Skin of body (tissue), 2 donors: ENCODE results near the gene PRPF8. TPM values are rescaled to one million over a fixed set of nuclear protein-coding genes. Genes with fewer than 3 reads are reported as not detected.

Source experiments
- DNase-seq: peaks from one replicate; lab custom pipeline; 2025; lab: John Stamatoyannopoulos, UW
- total RNA-seq: library from RNA; depleted of rRNA; stranded (reverse); fragments of >200 nt; gene quantifications from one replicate; pipeline ENCODE4 v1.2.3, GENCODE V29; 2014

PRPF8 gene
- total RNA-seq, 1 donor from 2014 or later: 138 TPM

DNA sequence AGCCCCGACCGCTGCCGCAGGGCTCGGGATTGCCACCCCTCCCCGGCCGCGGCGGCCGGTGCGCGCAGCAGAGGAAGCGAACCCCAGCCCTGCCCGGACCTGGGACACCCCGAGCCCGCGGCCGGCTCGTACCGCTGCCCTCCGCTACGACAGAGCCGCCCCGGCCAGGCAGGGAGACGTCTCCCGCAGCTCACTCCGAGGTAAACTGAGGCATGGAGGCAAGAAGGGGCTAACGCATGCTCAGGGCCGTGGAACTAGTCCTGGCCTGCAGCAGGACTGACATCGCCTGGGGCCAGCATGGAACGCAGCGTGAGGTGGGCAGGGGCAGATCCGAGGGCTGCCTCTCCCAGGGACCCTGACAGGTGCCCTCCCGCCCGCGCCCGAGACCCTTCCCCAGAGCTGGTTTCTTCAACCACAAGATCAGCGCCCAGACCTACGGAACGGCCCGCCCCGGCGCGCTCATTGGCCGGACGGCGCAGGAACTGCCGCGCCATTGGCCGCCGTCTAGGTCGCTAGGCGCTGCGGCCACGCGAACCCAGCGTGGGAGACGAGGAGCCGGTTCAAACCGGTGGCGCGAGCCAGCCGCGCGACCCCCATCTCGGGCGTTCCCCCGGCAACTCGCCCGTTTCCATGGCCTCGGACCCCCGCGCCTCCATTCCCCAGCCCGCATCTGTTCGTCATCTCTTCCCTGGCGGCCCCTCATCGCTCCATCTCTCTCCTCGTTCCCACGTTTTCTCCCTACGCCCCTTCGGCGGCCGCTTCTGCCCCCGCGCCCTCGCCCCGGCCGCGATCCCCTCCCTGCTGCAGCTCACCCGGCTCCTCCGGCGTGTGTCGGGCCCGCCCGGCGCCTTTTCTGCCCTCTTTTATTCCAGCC lies 56.4 kb downstream of the PRPF8 start, which contains the start of gene SLC43A2:
Gene SLC43A2, minus strand, starts transcription at position 853 of the 874 bp plus-strand sequence. CDS start 960 bp downstream, outside the sequence.
- peak; percentile 40 for DNase-seq

DNA sequence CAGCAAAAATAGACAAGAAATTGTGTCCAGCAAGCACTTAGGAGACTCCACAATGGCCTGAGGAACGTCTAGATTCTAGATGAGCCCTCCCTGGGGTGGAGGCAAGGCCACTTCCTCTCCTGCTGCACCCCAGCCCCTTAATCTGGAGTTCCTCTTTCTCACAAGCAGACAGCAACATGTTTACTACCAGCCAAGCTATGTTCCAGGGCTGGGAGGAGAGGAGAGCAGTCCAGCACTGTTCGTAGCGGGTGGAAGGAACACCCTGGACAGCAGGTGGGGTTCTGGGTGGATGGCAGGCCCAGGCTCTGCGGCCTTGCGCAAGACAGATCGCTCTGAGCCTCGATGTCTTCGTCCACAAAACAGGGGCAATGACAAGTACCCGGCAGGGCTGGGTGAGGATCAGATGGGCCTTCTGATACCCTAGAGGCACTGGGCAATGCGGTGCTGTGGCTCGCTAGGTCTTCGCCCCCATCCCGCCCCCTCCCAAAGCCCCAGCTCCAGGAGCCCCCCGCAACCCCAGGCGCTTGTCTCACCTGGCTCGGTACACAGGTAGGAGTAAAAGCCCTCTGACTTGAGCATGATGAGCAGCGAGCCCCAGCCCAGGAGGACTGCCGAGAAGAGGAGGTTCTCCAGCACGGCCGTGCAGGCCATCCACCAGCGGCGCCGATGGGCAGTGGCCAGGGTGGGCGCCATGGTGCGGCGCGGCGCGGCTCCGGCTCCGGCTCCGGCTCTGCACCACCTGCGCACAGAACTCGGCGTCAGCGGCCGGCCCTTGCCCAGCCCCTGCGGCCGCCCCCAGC lies 57.3 kb downstream of the PRPF8 start:
- no peak for DNase-seq

GRCh38 chr17:1626333-1626732 lies 58.3 kb downstream of the PRPF8 start:
- DNase-seq: no peak

- DNase-seq: no peak
Measured at GRCh38 chr17:1625581-1625980, 59.1 kb downstream of the PRPF8 start.

DNA sequence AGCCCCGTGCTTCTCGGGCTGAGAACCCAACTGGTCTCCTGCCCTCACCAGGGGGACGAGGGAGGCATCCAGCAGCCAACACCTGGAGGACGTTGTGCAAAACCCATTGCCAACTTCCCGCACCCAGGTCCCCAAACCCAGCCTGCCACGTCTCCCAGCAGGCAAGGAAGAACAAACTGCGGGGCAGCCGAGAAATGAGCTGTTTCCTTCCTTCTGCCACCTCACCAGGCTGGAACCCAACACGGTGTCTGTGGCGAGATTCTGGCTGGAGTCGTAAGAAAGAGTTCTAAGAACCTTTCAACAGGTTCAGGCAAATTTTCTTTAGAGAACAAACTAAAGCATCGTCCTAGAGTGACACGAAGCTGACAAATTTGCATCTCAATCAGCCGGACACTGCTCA lies 59.6 kb downstream of the PRPF8 start:
- no peak for DNase-seq

DNA sequence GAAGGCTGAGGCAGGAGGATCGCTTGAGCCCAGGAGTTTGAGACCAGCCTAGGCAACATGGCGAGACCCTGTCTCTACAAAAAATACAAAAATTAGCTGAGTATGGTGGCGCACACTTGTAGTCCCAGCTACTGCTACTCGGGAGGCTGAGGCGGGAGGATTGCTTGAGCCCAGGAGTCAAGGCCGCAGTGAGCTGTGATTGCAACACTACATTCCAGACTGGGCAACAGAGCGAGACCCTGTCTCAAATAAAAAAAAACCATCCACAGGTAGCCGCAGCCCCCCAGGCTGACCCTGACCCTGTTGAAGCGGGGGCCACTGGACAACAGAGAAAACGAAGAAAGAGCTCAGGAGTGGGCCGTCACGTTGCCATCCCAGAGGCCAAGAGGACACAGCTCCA lies 60.0 kb downstream of the PRPF8 start:
- no peak for DNase-seq

DNA sequence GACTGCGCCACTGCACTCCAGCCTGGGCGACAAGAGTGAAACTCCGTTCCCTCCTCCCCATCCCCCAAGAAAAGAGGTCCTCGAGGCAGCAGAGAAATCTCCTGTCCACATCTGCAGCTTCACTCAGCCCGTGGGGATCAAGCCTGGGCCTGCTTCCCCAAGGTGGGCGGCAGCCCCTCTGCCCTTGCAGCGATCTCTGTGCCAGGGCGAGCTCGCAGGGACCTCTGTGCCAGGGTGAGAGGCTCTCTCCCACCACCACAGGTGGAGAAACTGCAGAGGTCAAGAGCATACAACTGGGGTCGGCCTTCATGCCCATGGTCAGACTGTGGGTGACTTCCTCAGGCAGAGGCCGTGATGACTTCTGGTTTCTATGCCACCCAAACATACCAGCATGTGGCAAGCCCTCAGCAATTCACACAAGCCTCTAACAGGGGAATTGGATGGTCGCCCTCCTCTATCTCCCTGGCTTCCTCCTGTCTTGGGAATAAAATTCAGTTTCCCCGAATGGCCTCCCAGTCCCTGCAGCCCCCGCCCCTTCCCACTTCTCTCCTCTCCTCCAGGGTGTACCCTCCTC lies 61.5 kb downstream of the PRPF8 start:
- DNase-seq: no peak

DNA sequence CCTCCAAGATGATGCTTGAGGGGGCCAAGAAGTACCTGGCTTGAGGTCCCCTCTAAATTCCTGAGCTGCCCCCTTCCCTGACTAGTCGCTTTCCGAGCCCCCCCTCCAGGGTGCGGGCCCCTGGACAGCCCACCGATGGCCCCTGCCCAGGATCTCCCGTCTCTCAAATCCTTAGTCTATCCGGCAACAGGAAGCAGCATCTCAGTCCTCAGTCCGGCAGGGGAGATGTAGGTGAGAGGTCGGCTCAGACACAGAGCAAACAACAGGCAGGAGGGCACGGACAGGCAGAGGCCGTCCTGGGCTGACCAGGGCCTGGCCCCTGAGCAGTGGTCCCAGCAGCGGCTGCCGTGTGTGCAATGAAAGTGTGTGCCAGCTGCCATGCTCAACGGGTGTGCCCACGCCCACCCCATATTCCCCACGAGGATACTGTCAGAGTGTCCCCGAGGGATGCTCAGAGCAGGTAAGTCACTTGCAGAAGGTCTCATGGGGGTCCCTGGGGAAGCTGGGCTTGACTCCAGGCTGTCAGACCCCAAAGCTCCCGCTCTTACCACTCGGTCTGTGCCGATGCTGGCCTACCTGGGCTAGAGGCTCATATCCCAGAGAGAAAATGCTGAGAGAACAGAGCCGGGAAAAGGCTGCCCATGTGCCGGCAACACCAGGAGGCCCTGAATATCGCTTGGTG lies 63.3 kb downstream of the PRPF8 start:
- no peak for DNase-seq

- no peak for DNase-seq
Measured at GRCh38 chr17:1620486-1620885, 64.2 kb downstream of the PRPF8 start.

DNA sequence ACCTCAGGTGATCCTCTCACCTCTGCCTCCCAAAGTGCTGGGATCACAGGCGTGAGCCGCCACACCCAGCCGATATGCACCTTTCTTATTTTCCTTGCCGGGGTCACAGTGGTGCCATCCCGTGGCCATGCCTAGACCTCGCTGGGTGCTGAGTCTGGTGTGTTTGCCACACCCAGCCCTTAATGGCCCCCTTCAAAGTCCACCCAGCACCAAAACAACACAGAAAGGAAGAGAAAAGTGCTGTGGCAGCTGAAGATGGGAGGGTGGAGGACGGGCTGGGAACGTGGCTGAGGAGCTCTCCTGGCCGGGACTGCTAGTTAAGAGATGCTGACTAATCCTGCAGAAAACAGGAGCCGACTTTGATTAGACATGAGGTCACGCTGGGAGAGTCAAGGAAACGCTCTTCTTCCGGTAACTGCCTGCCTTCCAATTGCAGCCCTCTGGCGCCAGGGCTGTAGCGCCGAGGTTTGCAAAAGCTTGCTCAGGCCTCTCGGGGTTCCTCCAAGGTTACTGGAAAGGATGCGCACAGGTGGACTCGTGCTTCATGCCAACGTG lies 67.0 kb downstream of the PRPF8 start:
- no peak for DNase-seq

DNA sequence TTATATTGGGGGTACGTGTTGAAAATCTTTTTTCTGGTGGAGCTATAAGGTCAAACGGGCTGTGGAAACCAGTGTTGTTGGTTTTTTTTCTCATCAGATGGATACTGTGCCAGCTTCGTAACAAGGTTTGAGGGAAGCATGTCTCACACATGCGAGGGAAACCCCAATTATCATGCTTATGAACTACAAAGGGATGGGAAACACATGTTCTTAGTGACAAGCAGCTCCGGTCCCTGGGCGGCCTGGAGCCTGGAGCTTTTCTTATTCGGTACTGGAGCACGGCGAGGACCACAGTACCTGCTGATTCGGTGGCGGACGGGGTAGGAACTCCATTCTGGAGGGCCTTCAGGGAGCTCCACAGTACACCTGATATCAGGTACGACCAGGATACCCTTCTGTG lies 68.6 kb downstream of the PRPF8 start:
- peak; percentile 25 for DNase-seq

DNA sequence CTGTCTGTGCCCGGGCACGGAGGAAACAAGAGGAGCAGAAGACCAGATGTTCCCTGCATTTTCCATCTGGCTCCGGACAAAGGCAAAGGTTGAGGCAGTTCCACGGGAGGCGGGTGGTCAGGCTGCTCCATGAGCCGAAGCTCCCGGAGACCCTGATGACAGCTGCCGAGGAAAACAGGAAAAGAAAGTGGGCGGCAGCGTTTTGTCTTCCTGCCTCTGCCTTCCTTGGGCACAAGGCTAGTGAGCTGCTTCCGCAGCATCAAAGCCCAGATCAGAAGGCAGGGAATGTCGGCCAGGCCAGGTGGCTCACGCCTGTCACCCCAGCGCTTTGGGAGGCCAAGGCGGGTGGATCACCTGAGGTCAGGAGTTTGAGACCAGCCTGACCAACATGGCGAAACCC lies 72.3 kb downstream of the PRPF8 start:
- no peak for DNase-seq

- no peak for DNase-seq
Measured at GRCh38 chr17:1611715-1612114, 73.0 kb downstream of the PRPF8 start.

DNA sequence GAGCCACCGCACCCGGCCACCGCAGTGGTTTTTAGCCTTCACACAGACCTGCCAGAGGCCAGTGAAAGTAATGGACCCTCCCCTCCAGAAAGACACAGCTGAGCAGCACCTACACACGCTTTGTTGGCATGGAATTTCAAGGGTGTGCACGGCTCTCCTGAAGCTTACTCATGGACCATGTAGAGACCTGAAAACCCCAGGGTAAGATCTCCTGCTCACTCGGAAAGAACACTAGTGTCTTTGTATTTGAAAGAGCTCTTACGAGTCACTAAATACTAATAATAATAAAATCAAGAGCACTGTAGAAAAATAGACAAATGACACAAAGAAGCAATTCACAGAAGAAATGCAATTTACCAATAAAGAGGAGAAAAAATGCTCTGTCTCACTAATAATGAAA lies 76.0 kb downstream of the PRPF8 start:
- DNase-seq: no peak

GRCh38 chr17:1607971-1608320 lies 76.7 kb downstream of the PRPF8 start:
- DNase-seq: no peak

- DNase-seq: no peak
Measured at GRCh38 chr17:1606352-1606985, 78.2 kb downstream of the PRPF8 start.

GRCh38 chr17:1605681-1606351 lies 78.9 kb downstream of the PRPF8 start:
- no peak for DNase-seq

DNA sequence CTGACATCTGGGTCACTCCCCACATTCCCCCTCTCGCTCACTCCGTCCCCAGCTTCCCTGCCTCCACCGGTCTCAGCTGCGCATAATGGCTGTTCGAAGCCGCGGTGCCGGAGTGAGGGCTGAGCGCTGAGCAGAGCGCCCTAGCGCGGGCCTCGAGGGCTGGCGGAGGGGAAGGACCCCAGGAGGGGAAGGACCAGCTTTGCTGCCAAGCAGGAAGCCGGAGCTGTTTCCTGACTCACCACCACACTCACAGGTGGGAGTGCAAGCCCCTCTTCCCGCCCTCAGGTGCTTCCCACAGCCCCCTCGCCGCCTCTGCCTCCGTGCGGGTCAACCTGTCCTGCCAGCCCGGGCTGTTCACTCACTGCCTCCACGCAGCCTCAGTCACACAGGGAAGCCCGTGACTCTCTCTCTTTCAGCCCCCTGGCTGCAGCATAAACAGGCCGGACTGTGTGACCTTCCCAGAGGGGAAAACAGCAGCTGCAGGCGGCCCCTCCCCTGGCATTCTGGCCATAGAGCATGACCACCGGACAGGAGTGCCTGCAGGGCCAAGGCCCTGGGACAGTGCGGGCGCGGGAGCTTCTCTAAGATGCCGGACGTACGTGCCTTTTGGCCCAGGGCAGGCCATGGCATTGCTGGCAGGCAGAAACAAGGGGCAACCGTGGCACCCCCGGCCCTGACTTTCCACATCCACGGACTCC lies 79.7 kb downstream of the PRPF8 start:
- DNase-seq: no peak

DNA sequence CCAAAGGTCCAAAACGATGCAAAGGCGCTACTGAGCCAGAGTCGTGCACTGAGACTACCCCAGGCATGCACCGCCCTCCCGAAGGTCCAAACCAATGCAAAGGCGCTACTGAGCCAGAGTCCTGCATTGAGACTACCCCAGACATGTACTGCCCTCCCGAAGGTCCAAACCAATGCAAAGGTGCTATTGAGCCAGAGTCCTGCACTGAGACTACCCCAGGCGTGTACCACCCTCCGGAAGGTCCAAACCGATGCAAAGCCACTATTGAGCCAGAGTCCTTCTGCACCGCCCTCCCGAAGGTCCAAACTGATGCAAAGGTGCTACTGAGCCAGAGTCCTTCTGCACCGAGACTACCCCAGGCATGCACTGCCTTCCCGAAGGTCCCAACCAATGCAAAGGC lies 83.1 kb downstream of the PRPF8 start:
- no peak for DNase-seq
